ENCODE results near the gene PTCD2. TPM values are rescaled to one million over a fixed set of nuclear protein-coding genes. Genes with fewer than 3 reads are reported as not detected.

The PTCD2 gene
- total and polyA plus RNA-seq, 9 of the 15 experiments (the other 6 are each of a cell fraction or from before 2014, with no cell fraction given) = 11.9 to 28.5 (median 18.6) TPM

GRCh38 chr5:72372923-72373322 is 52.8 kb downstream of the PTCD2 start (continued):
- TF ChIP-seq, protein P1, sequence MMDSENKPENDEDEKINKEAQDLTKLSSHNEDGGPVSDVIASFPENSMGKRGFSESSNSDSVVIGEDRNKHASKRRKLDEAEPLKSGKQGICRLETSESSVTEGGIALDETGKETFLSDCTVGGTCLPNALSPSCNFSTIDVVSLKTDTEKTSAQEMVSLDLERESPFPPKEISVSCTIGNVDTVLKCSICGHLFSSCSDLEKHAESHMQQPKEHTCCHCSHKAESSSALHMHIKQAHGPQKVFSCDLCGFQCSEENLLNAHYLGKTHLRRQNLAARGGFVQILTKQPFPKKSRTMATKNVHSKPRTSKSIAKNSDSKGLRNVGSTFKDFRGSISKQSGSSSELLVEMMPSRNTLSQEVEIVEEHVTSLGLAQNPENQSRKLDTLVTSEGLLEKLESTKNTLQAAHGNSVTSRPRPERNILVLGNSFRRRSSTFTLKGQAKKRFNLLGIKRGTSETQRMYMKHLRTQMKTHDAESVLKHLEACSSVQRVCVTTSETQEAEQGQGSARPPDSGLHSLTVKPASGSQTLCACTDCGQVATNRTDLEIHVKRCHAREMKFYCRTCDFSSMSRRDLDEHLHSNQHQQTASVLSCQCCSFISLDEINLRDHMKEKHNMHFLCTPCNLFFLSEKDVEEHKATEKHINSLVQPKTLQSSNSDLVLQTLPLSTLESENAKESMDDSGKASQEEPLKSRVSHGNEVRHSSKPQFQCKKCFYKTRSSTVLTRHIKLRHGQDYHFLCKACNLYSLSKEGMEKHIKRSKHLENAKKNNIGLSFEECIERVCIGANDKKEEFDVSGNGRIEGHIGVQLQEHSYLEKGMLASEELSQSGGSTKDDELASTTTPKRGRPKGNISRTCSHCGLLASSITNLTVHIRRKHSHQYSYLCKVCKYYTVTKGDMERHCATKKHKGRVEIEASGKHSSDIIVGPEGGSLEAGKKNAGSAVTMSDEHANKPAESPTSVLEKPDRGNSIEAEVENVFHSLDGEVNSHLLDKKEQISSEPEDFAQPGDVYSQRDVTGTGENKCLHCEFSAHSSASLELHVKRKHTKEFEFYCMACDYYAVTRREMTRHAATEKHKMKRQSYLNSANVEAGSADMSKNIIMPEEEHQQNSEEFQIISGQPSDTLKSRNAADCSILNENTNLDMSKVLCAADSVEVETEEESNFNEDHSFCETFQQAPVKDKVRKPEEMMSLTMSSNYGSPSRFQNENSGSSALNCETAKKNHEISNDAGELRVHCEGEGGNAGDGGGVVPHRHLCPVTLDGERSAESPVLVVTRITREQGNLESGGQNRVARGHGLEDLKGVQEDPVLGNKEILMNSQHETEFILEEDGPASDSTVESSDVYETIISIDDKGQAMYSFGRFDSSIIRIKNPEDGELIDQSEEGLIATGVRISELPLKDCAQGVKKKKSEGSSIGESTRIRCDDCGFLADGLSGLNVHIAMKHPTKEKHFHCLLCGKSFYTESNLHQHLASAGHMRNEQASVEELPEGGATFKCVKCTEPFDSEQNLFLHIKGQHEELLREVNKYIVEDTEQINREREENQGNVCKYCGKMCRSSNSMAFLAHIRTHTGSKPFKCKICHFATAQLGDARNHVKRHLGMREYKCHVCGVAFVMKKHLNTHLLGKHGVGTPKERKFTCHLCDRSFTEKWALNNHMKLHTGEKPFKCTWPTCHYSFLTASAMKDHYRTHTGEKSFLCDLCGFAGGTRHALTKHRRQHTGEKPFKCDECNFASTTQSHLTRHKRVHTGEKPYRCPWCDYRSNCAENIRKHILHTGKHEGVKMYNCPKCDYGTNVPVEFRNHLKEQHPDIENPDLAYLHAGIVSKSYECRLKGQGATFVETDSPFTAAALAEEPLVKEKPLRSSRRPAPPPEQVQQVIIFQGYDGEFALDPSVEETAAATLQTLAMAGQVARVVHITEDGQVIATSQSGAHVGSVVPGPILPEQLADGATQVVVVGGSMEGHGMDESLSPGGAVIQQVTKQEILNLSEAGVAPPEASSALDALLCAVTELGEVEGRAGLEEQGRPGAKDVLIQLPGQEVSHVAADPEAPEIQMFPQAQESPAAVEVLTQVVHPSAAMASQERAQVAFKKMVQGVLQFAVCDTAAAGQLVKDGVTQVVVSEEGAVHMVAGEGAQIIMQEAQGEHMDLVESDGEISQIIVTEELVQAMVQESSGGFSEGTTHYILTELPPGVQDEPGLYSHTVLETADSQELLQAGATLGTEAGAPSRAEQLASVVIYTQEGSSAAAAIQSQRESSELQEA (IDR thresholded peaks at IDR 0.05; ENCODE audit: low read depth) = no peak
- TF ChIP-seq KDM5B (IDR thresholded peaks at IDR 0.05; ENCODE audit: insufficient replicate concordance, low read depth, low read length) (no peak), NCOA4 (IDR thresholded peaks at IDR 0.05; ENCODE audit: partially characterized antibody) (no peak), CGGBP1 (CRISPR knock-in tag; IDR thresholded peaks at IDR 0.05) (no peak), ZNF3 (CRISPR knock-in tag; IDR thresholded peaks at IDR 0.05) (no peak), ZNF232 (CRISPR knock-in tag; IDR thresholded peaks at IDR 0.05) (no peak)
